ENCODE results near the gene ACVR2B. TPM values are rescaled to one million over a fixed set of nuclear protein-coding genes. Genes with fewer than 3 reads are reported as not detected.
"Not testable (repeated sequence)": the region's sequence is repeated elsewhere in the genome, so short reads cannot be mapped to it uniquely, and the experiment has no call there.

ACVR2B gene
- polyA plus RNA-seq = 8.0 TPM
- long read RNA-seq, donor 1, full-length matches to known transcripts = 1 of 1 reads
- long read RNA-seq, donor 1, partial matches to known transcripts = 0 of 1 reads
- long read RNA-seq, donor 1, other reads (novel, unspliced or antisense) = 0 of 1 reads
- long read RNA-seq, donor 2, full-length matches to known transcripts = 1 of 1 reads
- long read RNA-seq, donor 2, partial matches to known transcripts = 0 of 1 reads
- long read RNA-seq, donor 2, other reads (novel, unspliced or antisense) = 0 of 1 reads
- long read RNA-seq, donor 3 = 0 reads
- long read RNA-seq, donor 4 = 0 reads
- long read RNA-seq, donor 5 = 0 reads
- long read RNA-seq, donor 6, full-length matches to known transcripts = 2 of 13 reads
- long read RNA-seq, donor 6, partial matches to known transcripts = 11 of 13 reads
- long read RNA-seq, donor 6, other reads (novel, unspliced or antisense) = 0 of 13 reads
- long read RNA-seq, donor 7 = 0 reads
- long read RNA-seq, donor 8, full-length matches to known transcripts = 2 of 2 reads
- long read RNA-seq, donor 8, partial matches to known transcripts = 0 of 2 reads
- long read RNA-seq, donor 8, other reads (novel, unspliced or antisense) = 0 of 2 reads
- long read RNA-seq, donor 9 = 0 reads
- long read RNA-seq, donor 10, full-length matches to known transcripts = 3 of 3 reads
- long read RNA-seq, donor 10, partial matches to known transcripts = 0 of 3 reads
- long read RNA-seq, donor 10, other reads (novel, unspliced or antisense) = 0 of 3 reads
- long read RNA-seq, donor 11, full-length matches to known transcripts = 1 of 1 reads
- long read RNA-seq, donor 11, partial matches to known transcripts = 0 of 1 reads
- long read RNA-seq, donor 11, other reads (novel, unspliced or antisense) = 0 of 1 reads

DNA sequence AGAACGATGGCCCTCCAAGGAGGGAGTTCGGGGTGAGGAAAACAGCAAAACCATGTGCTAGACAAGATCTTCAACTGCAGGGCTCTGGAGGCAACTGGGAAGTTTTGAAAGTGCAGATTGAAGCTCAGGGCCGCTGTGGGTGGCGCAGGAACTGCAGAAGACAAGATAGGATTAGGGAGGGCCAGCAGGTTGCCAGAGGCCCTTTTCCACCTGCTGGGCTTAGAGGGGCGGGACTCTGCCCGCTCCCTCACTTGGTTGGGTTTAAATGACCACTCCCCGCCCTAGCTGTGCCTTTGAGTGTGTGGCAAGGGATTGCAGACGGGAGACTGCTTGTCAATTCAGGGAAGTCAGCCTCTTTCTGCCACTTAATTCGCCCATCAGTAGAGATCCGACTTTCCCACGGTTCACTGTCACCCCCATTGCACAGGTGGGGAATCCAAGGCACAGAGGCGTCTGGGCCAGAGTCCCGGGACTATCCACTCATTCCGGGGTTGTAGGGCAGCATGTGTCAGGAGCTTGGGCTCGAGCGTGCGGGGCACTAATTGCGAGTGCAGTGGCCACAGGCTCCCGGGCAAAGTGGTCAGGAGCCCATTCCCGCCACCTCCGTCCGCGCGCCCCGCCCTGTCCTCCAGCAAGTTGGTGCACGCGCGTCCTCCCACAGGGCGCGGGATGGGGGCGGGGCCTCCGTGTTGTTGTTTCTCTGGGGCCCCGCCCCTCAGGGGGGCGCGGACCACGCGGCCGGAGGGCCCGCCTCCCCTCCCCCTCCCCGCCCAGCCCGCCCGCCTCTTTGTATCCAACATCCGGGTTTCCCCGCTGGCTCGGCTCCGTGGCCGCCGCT, at the start of gene ACVR2B:
ACVR2B (plus strand) TSS at position 816 of the 838 bp plus-strand sequence. CDS start 433 bp downstream, outside the sequence.
- H3K9me3 ChIP-seq (ENCODE audit: control insufficient read depth, low read depth, low read length) = peaks cover 7% of the 10 kb centered on the region
- peak within 1 kb of the TSS; percentile 83 for H3K4me3 ChIP-seq (ENCODE audit: low read length)
- peak; percentile 81 to 85 for DNase-seq
- no peaks in the 10 kb centered on the region for H3K27me3 ChIP-seq (ENCODE audit: control insufficient read depth, insufficient read depth, low read length)
- peaks cover 30% of the 10 kb centered on the region for H3K4me1 ChIP-seq (ENCODE audit: control insufficient read depth, insufficient read depth, low read length)
- no CpG with 5 or more reads among the region's 48 CpGs for WGBS (ENCODE audit: insufficient coverage, low lambda C conversion rate)
- H3K27ac ChIP-seq (ENCODE audit: low read length) = peak within 1 kb of the TSS; percentile 94
- no peaks in the 10 kb centered on the region for H3K36me3 ChIP-seq (ENCODE audit: control insufficient read depth, insufficient read depth, low read length)

DNA sequence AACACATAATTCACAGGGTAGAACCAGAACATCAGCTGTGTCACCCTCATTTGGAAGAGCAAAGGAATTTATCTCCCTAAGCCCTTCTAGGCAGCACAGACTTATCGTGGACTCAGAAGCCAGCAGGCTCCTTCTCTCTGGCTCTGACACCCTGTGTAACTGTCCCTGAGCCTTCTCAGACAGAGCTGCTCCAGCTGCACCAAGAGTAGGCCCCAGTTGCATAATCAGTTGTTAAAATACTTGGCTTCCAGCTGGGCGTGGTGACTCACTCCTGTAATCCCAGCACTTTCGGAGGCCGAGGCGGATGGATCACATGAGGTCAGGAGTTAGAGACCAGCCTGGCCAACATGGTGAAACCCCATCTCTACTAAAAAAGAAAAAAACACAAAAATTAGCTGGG, 49.4 kb upstream of the ACVR2B start:
- H3K9me3 ChIP-seq (ENCODE audit: control insufficient read depth, low read depth, low read length) = peaks cover 5% of the 10 kb centered on the region
- no peak overlapping the region for H3K27ac ChIP-seq (ENCODE audit: low read length)
- no peak for DNase-seq
- no peaks in the 10 kb centered on the region for H3K4me1 ChIP-seq (ENCODE audit: control insufficient read depth, insufficient read depth, low read length)
- WGBS (ENCODE audit: insufficient coverage, low lambda C conversion rate) = no CpG with 5 or more reads among the region's 5 CpGs
- no peak overlapping the region for H3K4me3 ChIP-seq (ENCODE audit: low read length)
- no peaks in the 10 kb centered on the region for H3K27me3 ChIP-seq (ENCODE audit: control insufficient read depth, insufficient read depth, low read length)
- peaks cover 59% of the 10 kb centered on the region for H3K36me3 ChIP-seq (ENCODE audit: control insufficient read depth, insufficient read depth, low read length)

DNA sequence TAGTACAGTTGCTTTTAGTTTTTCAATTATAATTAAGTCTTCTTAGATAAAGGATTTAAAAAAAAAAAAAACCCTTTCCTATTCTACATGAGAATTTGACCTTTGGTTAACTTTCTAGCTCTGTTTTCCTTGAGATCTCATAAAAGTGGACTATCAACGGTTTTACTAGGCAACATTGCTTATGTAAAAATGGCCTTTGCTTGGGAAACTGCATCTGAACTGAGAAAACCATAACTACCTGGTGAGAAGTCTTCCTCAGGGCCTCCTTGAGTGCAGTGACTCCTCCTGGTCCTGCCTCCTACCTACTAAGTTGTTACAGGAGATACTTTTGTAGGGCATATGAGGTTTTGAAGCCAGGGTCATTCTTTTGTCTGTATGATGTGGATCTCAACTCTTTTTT, 42.1 kb upstream of the ACVR2B start:
- peak; percentile 4 to 43 for DNase-seq
- no CpG with 5 or more reads among the region's 1 CpG for WGBS (ENCODE audit: insufficient coverage, low lambda C conversion rate)
- H3K27ac ChIP-seq (ENCODE audit: low read length) = no peak overlapping the region
- H3K4me1 ChIP-seq (ENCODE audit: control insufficient read depth, insufficient read depth, low read length) = no peaks in the 10 kb centered on the region
- H3K9me3 ChIP-seq (ENCODE audit: control insufficient read depth, low read depth, low read length) = no peaks in the 10 kb centered on the region
- H3K36me3 ChIP-seq (ENCODE audit: control insufficient read depth, insufficient read depth, low read length) = peaks cover 7% of the 10 kb centered on the region
- no peak overlapping the region for H3K4me3 ChIP-seq (ENCODE audit: low read length)
- H3K27me3 ChIP-seq (ENCODE audit: control insufficient read depth, insufficient read depth, low read length) = no peaks in the 10 kb centered on the region

DNA sequence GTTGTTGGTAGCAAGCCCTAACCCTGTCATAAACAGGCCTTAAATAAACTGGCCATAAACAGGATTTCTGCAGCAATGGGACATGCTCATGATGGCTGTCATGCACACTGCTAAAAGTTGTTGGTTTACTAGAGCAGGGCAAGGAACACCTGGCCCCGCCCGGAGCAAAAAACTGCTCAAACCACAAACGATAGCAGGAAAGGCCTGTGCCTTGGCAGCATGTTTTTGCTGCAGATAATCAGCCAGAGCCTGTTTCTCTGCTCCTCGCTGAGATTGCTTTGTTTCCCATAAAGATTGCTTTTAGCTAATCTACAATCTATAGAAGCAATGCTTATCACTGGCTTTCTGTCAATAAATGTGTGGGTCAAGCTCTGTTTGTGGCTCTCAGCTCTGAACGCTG, 32.9 kb upstream of the ACVR2B start:
- H3K36me3 ChIP-seq (ENCODE audit: control insufficient read depth, insufficient read depth, low read length); H3K27ac ChIP-seq (ENCODE audit: low read length); H3K4me1 ChIP-seq (ENCODE audit: control insufficient read depth, insufficient read depth, low read length); H3K27me3 ChIP-seq (ENCODE audit: control insufficient read depth, insufficient read depth, low read length); H3K4me3 ChIP-seq (ENCODE audit: low read length); DNase-seq; H3K9me3 ChIP-seq (ENCODE audit: control insufficient read depth, low read depth, low read length): not testable (repeated sequence)
- WGBS (ENCODE audit: insufficient coverage, low lambda C conversion rate) = no CpG with 5 or more reads among the region's 5 CpGs

DNA sequence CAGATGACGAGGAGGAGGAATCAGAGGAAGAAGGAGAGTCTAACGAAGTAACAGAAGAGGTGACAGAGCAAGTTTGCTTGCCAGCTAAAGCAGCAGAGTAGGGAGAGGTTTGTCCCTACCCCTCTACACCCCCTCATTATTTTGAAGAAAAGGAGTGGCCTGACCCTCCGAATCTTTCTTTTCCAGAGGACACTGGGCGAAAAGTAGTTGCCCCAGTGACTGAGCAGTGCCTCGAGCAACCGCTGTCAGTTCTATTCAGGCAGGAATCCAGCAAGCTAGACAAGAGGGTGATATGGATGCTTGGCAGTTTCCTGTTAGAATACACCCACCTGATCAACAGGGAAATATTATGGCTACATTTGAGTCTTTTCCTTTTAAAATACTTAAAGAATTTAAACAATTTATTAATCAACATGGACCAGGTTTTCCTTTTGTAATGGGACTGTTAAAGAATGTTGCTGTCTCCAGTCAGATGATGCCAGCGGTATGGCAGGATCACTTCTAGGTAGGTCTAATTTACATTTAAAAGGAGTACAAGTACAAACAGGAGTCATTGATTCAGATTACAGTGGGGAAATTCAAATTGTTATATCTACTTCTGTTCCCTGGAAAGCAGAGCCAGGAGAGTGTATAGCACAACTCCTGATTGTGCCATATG, 31.9 kb upstream of the ACVR2B start:
- Histone ChIP-seq H3K4me3 (ENCODE audit: low read length) (no peak overlapping the region), H3K4me1 (ENCODE audit: control insufficient read depth, insufficient read depth, low read length) (no peaks in the 10 kb centered on the region), H3K36me3 (ENCODE audit: control insufficient read depth, insufficient read depth, low read length) (no peaks in the 10 kb centered on the region), H3K27me3 (ENCODE audit: control insufficient read depth, insufficient read depth, low read length) (no peaks in the 10 kb centered on the region), H3K9me3 (ENCODE audit: control insufficient read depth, low read depth, low read length) (no peaks in the 10 kb centered on the region), H3K27ac (ENCODE audit: low read length) (no peak overlapping the region)
- whole genome bisulfite sequencing (ENCODE audit: insufficient coverage, low lambda C conversion rate) = no CpG with 5 or more reads among the region's 7 CpGs
- no peak for DNase-seq

DNA sequence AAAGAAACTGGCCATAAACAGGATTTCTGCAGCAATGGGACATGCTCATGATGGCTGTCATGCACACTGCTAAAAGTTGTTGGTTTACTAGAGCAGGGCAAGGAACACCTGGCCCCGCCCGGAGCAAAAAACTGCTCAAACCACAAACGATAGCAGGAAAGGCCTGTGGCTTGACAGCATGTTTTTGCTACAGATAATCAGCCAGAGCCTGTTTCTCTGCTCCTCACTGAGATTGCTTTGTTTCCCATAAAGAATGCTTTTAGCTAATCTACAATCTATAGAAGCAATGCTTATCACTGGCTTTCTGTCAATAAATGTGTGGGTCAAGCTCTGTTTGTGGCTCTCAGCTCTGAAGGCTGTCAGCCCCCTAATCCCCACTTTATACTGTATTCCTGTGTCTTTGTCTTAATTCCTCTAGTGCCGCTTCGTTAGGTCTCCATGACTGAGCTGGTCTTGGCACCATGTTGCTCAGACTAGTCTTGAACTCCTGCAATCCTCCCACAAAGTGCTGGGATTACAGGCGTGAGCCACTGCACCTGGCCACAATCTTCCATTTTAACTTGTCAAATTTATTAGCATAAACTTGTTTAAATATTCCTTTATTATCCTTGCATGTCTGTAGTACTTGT, 26.8 kb upstream of the ACVR2B start:
- H3K36me3 ChIP-seq (ENCODE audit: control insufficient read depth, insufficient read depth, low read length); H3K9me3 ChIP-seq (ENCODE audit: control insufficient read depth, low read depth, low read length); H3K4me1 ChIP-seq (ENCODE audit: control insufficient read depth, insufficient read depth, low read length); H3K27me3 ChIP-seq (ENCODE audit: control insufficient read depth, insufficient read depth, low read length); DNase-seq; H3K27ac ChIP-seq (ENCODE audit: low read length); H3K4me3 ChIP-seq (ENCODE audit: low read length): not testable (repeated sequence)
- WGBS (ENCODE audit: insufficient coverage, low lambda C conversion rate) = no CpG with 5 or more reads among the region's 6 CpGs

DNA sequence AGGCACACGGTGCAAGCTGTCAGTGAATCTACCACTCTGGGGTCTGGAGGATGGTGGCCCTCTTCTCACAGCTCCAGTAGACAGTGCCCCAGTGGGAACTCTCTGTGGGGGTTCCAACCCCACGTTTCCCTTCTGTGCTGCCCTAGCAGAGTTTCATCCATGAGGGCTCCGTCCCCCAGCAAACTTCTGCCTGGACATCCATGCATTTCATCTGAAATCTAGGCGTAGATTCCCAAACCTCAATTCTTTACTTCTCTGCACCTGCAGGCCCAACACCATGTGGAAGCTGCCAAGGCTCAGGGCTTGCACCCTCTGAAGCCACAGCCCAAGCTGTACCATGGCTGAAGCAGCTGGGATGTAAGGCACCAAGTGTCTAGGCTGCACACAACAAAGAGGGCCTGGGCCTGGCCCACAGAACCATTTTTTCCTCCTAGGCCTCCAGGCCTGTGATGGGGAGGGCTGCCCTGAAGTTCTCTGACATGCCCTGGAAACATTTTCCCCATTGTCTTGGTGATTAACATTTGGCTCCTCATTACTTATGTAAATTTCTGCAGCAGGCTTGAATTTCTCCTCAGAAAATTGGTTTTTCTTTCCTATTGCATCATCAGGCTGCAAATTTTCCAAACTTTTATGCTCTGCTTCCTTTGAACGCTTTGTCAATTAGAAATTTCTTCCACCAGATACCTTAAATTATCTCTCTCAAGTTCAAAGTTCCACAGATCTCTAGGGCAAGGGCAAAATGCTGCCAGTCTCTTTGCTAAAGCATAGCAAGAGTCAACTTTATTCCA, 20.6 kb upstream of the ACVR2B start:
- H3K27me3 ChIP-seq (ENCODE audit: control insufficient read depth, insufficient read depth, low read length); H3K4me1 ChIP-seq (ENCODE audit: control insufficient read depth, insufficient read depth, low read length); H3K4me3 ChIP-seq (ENCODE audit: low read length); H3K27ac ChIP-seq (ENCODE audit: low read length); H3K36me3 ChIP-seq (ENCODE audit: control insufficient read depth, insufficient read depth, low read length): not testable (repeated sequence)
- DNase-seq = peak in 1 of 2 donors; percentile 18
- peaks cover 33% of the 10 kb centered on the region for H3K9me3 ChIP-seq (ENCODE audit: control insufficient read depth, low read depth, low read length)
- WGBS (ENCODE audit: insufficient coverage, low lambda C conversion rate) = 94% methylated on average over 2 of the region's 5 CpGs

DNA sequence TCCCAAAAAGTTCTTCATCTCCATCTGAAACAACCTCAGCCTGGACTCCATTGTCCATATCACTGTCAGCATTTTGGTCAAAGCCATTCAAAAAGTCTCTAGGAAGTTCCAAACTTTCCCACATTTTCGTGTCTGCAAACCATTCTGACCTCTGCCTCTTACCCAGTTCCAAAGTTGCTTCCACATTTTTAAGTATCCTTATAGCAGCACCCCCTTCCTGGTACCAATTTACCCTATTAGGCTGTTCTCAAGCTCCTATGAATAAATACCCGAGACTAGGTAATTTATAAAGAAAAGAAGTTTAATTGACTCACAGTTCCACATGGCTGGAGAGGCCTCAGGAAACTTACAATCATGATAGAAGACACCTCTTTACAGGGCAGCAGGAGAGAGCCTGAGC, 20.0 kb upstream of the ACVR2B start:
- H3K36me3 ChIP-seq (ENCODE audit: control insufficient read depth, insufficient read depth, low read length); DNase-seq; H3K27me3 ChIP-seq (ENCODE audit: control insufficient read depth, insufficient read depth, low read length); H3K27ac ChIP-seq (ENCODE audit: low read length); H3K4me3 ChIP-seq (ENCODE audit: low read length); H3K4me1 ChIP-seq (ENCODE audit: control insufficient read depth, insufficient read depth, low read length): not testable (repeated sequence)
- 80% methylated on average over 1 of the region's 2 CpGs for WGBS (ENCODE audit: insufficient coverage, low lambda C conversion rate)
- H3K9me3 ChIP-seq (ENCODE audit: control insufficient read depth, low read depth, low read length) = peaks cover 33% of the 10 kb centered on the region

DNA sequence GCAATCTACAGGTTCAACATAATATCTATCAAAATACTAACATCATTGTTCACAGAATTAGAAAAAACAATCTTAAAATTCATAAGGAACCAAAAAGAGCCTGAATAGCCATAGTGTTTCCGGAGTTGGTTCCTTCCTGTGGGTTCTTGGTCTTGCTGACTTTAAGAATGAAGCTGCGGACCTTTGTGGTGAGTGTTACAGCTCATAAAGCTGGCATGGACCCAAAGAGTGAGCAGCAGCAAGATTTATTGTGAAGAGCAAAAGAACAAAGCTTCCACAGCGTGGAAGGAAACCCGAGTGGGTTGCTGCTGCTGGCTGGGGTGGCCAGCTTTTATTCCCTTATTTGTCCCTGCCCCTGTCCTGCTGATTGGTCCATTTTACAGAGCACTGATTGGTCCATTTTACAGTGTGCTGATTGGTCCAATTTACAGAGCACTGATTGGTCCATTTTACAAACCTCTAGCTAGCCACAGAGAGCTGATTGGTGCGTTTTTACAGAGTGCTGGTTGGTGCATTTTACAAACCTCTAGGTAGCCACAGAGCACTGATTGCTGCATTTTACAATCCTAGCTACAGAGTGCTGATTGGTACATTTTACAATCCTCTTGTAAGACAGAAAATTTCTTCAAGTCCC, 15.1 kb upstream of the ACVR2B start:
- H3K9me3 ChIP-seq (ENCODE audit: control insufficient read depth, low read depth, low read length) = peaks cover 19% of the 10 kb centered on the region
- not testable (repeated sequence) for H3K4me3 ChIP-seq (ENCODE audit: low read length); H3K36me3 ChIP-seq (ENCODE audit: control insufficient read depth, insufficient read depth, low read length); H3K27ac ChIP-seq (ENCODE audit: low read length); H3K27me3 ChIP-seq (ENCODE audit: control insufficient read depth, insufficient read depth, low read length); DNase-seq; H3K4me1 ChIP-seq (ENCODE audit: control insufficient read depth, insufficient read depth, low read length)
- no CpG with 5 or more reads among the region's 5 CpGs for WGBS (ENCODE audit: insufficient coverage, low lambda C conversion rate)
